Prostate gland (tissue), 2 donors: ENCODE data around the gene TTBK1.

Experiments
- POLR2AphosphoS5 ChIP-seq: sonication (generic); formaldehyde crosslinking; IDR thresholded peaks from one replicate; pipeline ENCODE4 v1.6.1; 2017; ENCODE audit warnings: antibody characterized with exemption
- TF ChIP-seq, protein P1 (sequence below), 4 experiments: fragments of 200-600 bp in 2 of 4; fragments of 450-650 bp in 2 of 4; sonication (generic) in 2 of 4; IDR thresholded peaks; 1 replicate in 3 of 4; 2 replicates in 1 of 4; pipeline ENCODE4 v1.5.1; 2016 to 2019; ENCODE audit warnings: antibody characterized with exemption in 4 of 4, mild to moderate bottlenecking in 2 of 4, moderate library complexity in 2 of 4

DNA sequence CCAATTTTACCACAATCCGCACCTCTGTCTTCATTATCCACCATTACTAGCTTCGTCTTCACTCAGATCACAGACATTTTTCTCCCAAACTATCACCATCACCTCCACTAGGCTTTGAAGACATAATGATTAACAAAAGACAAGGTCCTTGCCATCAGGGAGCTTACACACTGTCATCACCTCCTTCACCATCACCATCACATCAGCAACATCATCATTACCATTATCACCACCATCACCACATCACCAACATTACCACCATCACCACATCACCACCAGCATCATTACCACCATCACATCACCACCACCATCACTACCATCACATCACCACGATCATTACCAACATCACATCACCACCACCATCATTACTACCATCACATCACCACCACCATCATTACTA is 50.4 kb downstream of the TTBK1 start:
- TF ChIP-seq, protein P1, sequence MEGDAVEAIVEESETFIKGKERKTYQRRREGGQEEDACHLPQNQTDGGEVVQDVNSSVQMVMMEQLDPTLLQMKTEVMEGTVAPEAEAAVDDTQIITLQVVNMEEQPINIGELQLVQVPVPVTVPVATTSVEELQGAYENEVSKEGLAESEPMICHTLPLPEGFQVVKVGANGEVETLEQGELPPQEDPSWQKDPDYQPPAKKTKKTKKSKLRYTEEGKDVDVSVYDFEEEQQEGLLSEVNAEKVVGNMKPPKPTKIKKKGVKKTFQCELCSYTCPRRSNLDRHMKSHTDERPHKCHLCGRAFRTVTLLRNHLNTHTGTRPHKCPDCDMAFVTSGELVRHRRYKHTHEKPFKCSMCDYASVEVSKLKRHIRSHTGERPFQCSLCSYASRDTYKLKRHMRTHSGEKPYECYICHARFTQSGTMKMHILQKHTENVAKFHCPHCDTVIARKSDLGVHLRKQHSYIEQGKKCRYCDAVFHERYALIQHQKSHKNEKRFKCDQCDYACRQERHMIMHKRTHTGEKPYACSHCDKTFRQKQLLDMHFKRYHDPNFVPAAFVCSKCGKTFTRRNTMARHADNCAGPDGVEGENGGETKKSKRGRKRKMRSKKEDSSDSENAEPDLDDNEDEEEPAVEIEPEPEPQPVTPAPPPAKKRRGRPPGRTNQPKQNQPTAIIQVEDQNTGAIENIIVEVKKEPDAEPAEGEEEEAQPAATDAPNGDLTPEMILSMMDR (IDR thresholded peaks at IDR 0.05): no peak
- TF ChIP-seq POLR2AphosphoS5: no peak
